CD14-positive monocyte (primary cell): ENCODE measurements around the gene DNAH1. TPM values are rescaled to one million over a fixed set of nuclear protein-coding genes. Genes with fewer than 3 reads are reported as not detected.
"Not testable (repeated sequence)": the region's sequence is repeated elsewhere in the genome, so short reads cannot be mapped to it uniquely, and the experiment has no call there.

Experiments
- DNase-seq, 3 donors: peaks; one replicate each; pipeline ENCODE4 v3.0.0-alpha.2; 2011 to 2022
- H2AFZ ChIP-seq: 2 replicates; pipeline ENCODE4 v1.6.0; 2012; ENCODE audit warnings: mild to moderate bottlenecking, low read depth, low read length, inconsistent platforms; ENCODE audit not compliant: insufficient read depth, poor library complexity, severe bottlenecking
- H3K27ac ChIP-seq, 2 donors: 1 replicate in 1 of 2; 2 replicates in 1 of 2; pipeline ENCODE4 v1.5.1; 2012 to 2013; ENCODE audit warnings: low read length in 2 of 2, control low read depth in 1 of 2, inconsistent platforms in 1 of 2, low read depth in 1 of 2, mild to moderate bottlenecking in 1 of 2
- H3K27me3 ChIP-seq, 2 donors: one replicate each; pipeline versions ENCODE4 v1.6.0 to v1.6.1; 2011 to 2013; ENCODE audit warnings: low read length in 2 of 2; ENCODE audit not compliant: control insufficient read depth in 2 of 2, insufficient read depth in 2 of 2
- H3K36me3 ChIP-seq, 2 donors: replicated peaks in 1 of 2; 1 replicate in 1 of 2; 2 replicates in 1 of 2; pipeline versions ENCODE4 v1.5.1 to v1.6.1; 2012 to 2013; ENCODE audit warnings: low read length in 2 of 2, control low read depth in 1 of 2, inconsistent platforms in 1 of 2, mild to moderate bottlenecking in 1 of 2; ENCODE audit not compliant: insufficient read depth in 2 of 2, control insufficient read depth in 1 of 2
- H3K4me1 ChIP-seq, 2 donors: 1 replicate in 1 of 2; 2 replicates in 1 of 2; pipeline versions ENCODE4 v1.5.1 to v1.6.1; 2012 to 2013; ENCODE audit warnings: low read length in 2 of 2, control low read depth in 1 of 2, inconsistent platforms in 1 of 2, mild to moderate bottlenecking in 1 of 2, moderate library complexity in 1 of 2; ENCODE audit not compliant: insufficient read depth in 2 of 2, control insufficient read depth in 1 of 2
- H3K4me2 ChIP-seq: replicated peaks from 2 replicates; pipeline ENCODE3; 2012; ENCODE audit warnings: low read length, moderate library complexity, mild to moderate bottlenecking; ENCODE audit not compliant: poor library complexity, severe bottlenecking; ENCODE audit errors: extremely low read depth
- H3K4me3 ChIP-seq, 3 experiments: fragments of 200-600 bp in 1 of 3; sonication (generic) in 1 of 3; replicated peaks in 1 of 3; 1 replicate in 2 of 3; 2 replicates in 1 of 3; pipeline ENCODE4 v1.5.1; 2011 to 2013; ENCODE audit warnings: low read length in 3 of 3, mild to moderate bottlenecking in 3 of 3, control low read depth in 2 of 3, low read depth in 2 of 3, inconsistent platforms in 1 of 3, moderate library complexity in 1 of 3
- H3K79me2 ChIP-seq: 2 replicates; pipeline ENCODE4 v1.6.0; 2012; ENCODE audit warnings: mild to moderate bottlenecking, control low read depth, inconsistent platforms, low read length, moderate library complexity; ENCODE audit not compliant: insufficient read depth
- H3K9ac ChIP-seq: 2 replicates; pipeline ENCODE4 v1.6.0; 2017; ENCODE audit warnings: low read length, mild to moderate bottlenecking; ENCODE audit not compliant: insufficient read depth, poor library complexity, severe bottlenecking
- H3K9me3 ChIP-seq, 2 donors: replicated peaks in 1 of 2; 1 replicate in 1 of 2; 2 replicates in 1 of 2; pipeline versions ENCODE4 v1.5.1 to v1.6.1; 2012 to 2013; ENCODE audit warnings: low read length in 2 of 2, control low read depth in 1 of 2; ENCODE audit not compliant: control insufficient read depth in 1 of 2, insufficient read depth in 1 of 2
- H4K20me1 ChIP-seq: 2 replicates; pipeline ENCODE4 v1.6.0; 2012; ENCODE audit warnings: mild to moderate bottlenecking, low read length, control low read depth, moderate library complexity; ENCODE audit not compliant: insufficient read depth
- H3K27ac Mint-ChIP-seq, 7 donors: one replicate each; pipeline ENCODE4 v1.8.0; 2020; ENCODE audit warnings: mild to moderate bottlenecking in 7 of 7, mixed read lengths in 7 of 7, moderate library complexity in 6 of 7, inconsistent platforms in 2 of 7
- H3K27me3 Mint-ChIP-seq, 3 donors: one replicate each; pipeline ENCODE4 v1.8.0; 2021 to 2022; ENCODE audit warnings: low read depth in 3 of 3, mild to moderate bottlenecking in 3 of 3, mixed read lengths in 3 of 3, moderate library complexity in 3 of 3, inconsistent platforms in 1 of 3
- H3K36me3 Mint-ChIP-seq, 2 donors: one replicate each; pipeline ENCODE4 v1.8.0; 2020; ENCODE audit warnings: mixed read lengths in 2 of 2, inconsistent platforms in 1 of 2, mild to moderate bottlenecking in 1 of 2
- H3K4me1 Mint-ChIP-seq: one replicate; pipeline ENCODE4 v1.8.0; 2020; ENCODE audit warnings: mild to moderate bottlenecking, mixed read lengths
- H3K4me3 Mint-ChIP-seq, 2 donors: one replicate each; pipeline ENCODE4 v1.8.0; 2020; ENCODE audit warnings: mild to moderate bottlenecking in 2 of 2, mixed read lengths in 2 of 2, moderate library complexity in 1 of 2
- H3K9me3 Mint-ChIP-seq, 7 donors: one replicate each; pipeline ENCODE4 v1.8.0; 2020 to 2022; ENCODE audit warnings: mixed read lengths in 7 of 7, mild to moderate bottlenecking in 6 of 7, moderate library complexity in 6 of 7, inconsistent platforms in 2 of 7
- WGBS: methylation state at CpG from one replicate; pipeline ENCODE4 v1.1.5; 2013; ENCODE audit warnings: missing lambda C conversion rate; ENCODE audit not compliant: insufficient coverage; 5-methylcytosine and 5-hydroxymethylcytosine counted together
- intact Hi-C, 2 donors: fragments of 100-400 bp; cut with micrococcal nuclease; formaldehyde crosslinking; loops; one replicate each; pipeline versions ENCODE4 v1.15.0 to v1.15.1; 2023
- polyA plus RNA-seq, 3 donors: library from polyadenylated mRNA; depleted of rRNA in 1 of 3; unstranded in 2 of 3; stranded (reverse) in 1 of 3; fragments of 300-500 nt in 2 of 3; fragments of >200 nt in 1 of 3; fragmentation: Illumina TruSeq in 2 of 3; gene quantifications; 1 replicate in 2 of 3; 2 replicates in 1 of 3; pipeline ENCODE4 v1.2.3, GENCODE V29; 2012 to 2021
- TF ChIP-seq, protein P1 (sequence below): fragments of 200-600 bp; IDR thresholded peaks from one replicate; pipeline ENCODE4 v1.8.0; 2022; ENCODE audit warnings: antibody characterized with exemption, mild to moderate bottlenecking

DNAH1 gene
- polyA plus RNA-seq, 3 donors, result 0.15 to 47.0 (median 0.25) TPM

DNA sequence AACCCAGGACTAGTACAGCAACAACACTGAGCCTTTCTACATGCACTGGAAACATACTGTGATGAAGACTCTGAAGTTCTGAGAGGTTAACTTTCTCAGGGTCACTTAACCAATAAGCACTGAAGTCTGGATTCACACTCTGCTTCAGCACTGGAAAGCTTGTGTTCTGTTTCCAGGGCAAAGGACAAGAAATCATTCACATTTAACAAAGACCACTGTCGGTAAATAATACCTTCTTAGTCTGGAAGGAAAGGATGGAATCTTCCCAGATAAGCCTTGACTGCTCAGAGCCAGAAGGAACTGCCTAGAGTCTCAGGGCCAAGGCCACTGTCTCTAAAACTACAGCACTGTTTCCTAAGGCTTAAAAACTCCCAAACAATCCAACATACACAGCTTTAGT lies 32.8 kb upstream of the DNAH1 start:
- intact Hi-C loops, result loop anchor here in 1 of 2 donors (10.0 kb wide), 1 partner anchor 121 kb away; no protein-coding TSS in a partner anchor
- Mint-ChIP-seq H3K27ac (no peak overlapping the region), H3K27me3 (peaks cover 0 to 5% (median 0%) of the 10 kb centered on the region in 3 donors), H3K4me3 (no peak overlapping the region), H3K4me1 (peaks cover 21% of the 10 kb centered on the region), H3K9me3 (no peaks in the 10 kb centered on the region), H3K36me3 (peaks cover 3 to 4% of the 10 kb centered on the region in 2 donors)
- 100% methylated on average over 1 of the region's 1 CpG for WGBS
- Histone ChIP-seq H2AFZ (no peak overlapping the region), H3K79me2 (peaks cover 29% of the 10 kb centered on the region), H3K27me3 (no peaks in the 10 kb centered on the region), H3K4me2 (no peak overlapping the region), H3K4me1 (peaks cover 13 to 22% of the 10 kb centered on the region in 2 donors), H3K9me3 (no peaks in the 10 kb centered on the region), H3K4me3 (no peak overlapping the region), H4K20me1 (no peaks in the 10 kb centered on the region), H3K36me3 (no peaks in the 10 kb centered on the region), H3K27ac (no peak overlapping the region), H3K9ac (no peak overlapping the region)
- TF ChIP-seq, protein P1, sequence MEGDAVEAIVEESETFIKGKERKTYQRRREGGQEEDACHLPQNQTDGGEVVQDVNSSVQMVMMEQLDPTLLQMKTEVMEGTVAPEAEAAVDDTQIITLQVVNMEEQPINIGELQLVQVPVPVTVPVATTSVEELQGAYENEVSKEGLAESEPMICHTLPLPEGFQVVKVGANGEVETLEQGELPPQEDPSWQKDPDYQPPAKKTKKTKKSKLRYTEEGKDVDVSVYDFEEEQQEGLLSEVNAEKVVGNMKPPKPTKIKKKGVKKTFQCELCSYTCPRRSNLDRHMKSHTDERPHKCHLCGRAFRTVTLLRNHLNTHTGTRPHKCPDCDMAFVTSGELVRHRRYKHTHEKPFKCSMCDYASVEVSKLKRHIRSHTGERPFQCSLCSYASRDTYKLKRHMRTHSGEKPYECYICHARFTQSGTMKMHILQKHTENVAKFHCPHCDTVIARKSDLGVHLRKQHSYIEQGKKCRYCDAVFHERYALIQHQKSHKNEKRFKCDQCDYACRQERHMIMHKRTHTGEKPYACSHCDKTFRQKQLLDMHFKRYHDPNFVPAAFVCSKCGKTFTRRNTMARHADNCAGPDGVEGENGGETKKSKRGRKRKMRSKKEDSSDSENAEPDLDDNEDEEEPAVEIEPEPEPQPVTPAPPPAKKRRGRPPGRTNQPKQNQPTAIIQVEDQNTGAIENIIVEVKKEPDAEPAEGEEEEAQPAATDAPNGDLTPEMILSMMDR, result no peak
- no peak for DNase-seq

DNA sequence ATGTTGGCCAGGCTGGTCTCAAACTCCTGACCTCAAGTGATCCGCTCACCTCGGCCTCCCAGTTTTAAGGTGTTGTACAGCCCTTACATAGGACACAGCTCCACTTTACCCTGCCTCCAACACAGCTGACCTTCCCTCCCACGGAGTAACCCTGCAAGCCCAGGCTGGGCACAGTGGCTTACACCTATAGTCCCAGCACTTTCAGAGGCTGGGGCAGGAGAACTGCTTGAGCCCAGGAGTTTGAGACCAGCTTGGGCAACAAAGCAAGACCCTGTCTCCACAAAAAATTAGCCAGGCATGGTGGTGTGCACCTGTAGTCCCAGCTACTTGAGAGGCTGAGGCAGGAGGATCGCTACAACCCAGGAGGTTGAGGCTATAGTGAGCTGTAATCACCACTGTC lies 32.1 kb upstream of the DNAH1 start:
- not testable (repeated sequence) for DNase-seq, H2AFZ ChIP-seq, H3K27ac Mint-ChIP-seq, H3K27ac ChIP-seq, H3K4me2 ChIP-seq, H3K36me3 Mint-ChIP-seq, H3K9ac ChIP-seq, H3K27me3 Mint-ChIP-seq, H3K27me3 ChIP-seq, H4K20me1 ChIP-seq, H3K4me3 Mint-ChIP-seq, H3K4me3 ChIP-seq, H3K9me3 Mint-ChIP-seq, H3K9me3 ChIP-seq, H3K36me3 ChIP-seq
- Histone ChIP-seq H3K79me2 (peaks cover 32% of the 10 kb centered on the region), H3K4me1 (peaks cover 15 to 25% of the 10 kb centered on the region in 2 donors)
- intact Hi-C loops, result loop anchor here in 1 of 2 donors (10.0 kb wide), 1 partner anchor 121 kb away; no protein-coding TSS in a partner anchor
- 94% methylated on average over 3 of the region's 4 CpGs for WGBS
- H3K4me1 Mint-ChIP-seq, result peaks cover 26% of the 10 kb centered on the region
